HUES64 (cell line): ENCODE results near the gene GLI2.

Experiments used
- H3K27ac ChIP-seq: 2 replicates; pipeline ENCODE4 v1.7.0; 2013; ENCODE audit warnings: low read depth, low read length, inconsistent platforms
- H3K27me3 ChIP-seq: 2 replicates; pipeline ENCODE4 v1.6.1; 2013; ENCODE audit warnings: mild to moderate bottlenecking, low read length; ENCODE audit not compliant: insufficient read depth
- H3K36me3 ChIP-seq: 2 replicates; pipeline ENCODE4 v1.6.1; 2013; ENCODE audit warnings: mild to moderate bottlenecking, low read length; ENCODE audit not compliant: insufficient read depth
- H3K4me1 ChIP-seq: 2 replicates; pipeline ENCODE4 v1.6.1; 2013; ENCODE audit warnings: mild to moderate bottlenecking, low read length, moderate library complexity; ENCODE audit not compliant: insufficient read depth
- H3K4me3 ChIP-seq: 2 replicates; pipeline ENCODE4 v1.5.1; 2013; ENCODE audit warnings: mild to moderate bottlenecking, low read length, moderate library complexity
- H3K9ac ChIP-seq: 2 replicates; pipeline ENCODE4 v1.6.1; 2013; ENCODE audit warnings: mild to moderate bottlenecking, low read depth, low read length
- H3K9me3 ChIP-seq: 2 replicates; pipeline ENCODE4 v1.6.1; 2013; ENCODE audit warnings: low read depth, low read length; ENCODE audit not compliant: insufficient read depth
- WGBS: fragments of 150-250, 120-280 bp; methylation state at CpG from one replicate; pipeline ENCODE4 v1.1.7; 2013; ENCODE audit warnings: missing lambda C conversion rate; 5-methylcytosine and 5-hydroxymethylcytosine counted together

Gene GLI2

GRCh38 chr2:120701096-120701495 lies 34.6 kb upstream of the GLI2 start:
- Histone ChIP-seq H3K9ac (no peak overlapping the region), H3K4me3 (no peak overlapping the region), H3K27me3 (peaks cover 10% of the 10 kb centered on the region), H3K27ac (no peak overlapping the region), H3K36me3 (no peaks in the 10 kb centered on the region), H3K9me3 (no peaks in the 10 kb centered on the region), H3K4me1 (peaks cover 11% of the 10 kb centered on the region)
- WGBS = 67% methylated on average over 6 of the region's 7 CpGs

- H3K4me1 ChIP-seq = peaks cover 7% of the 10 kb centered on the region
- peaks cover 10% of the 10 kb centered on the region; the same call in 1 of the 2 replicates for H3K27me3 ChIP-seq
- H3K36me3 ChIP-seq = no peaks in the 10 kb centered on the region
- no peak overlapping the region for H3K9ac ChIP-seq
- H3K4me3 ChIP-seq = no peak overlapping the region
- no peak overlapping the region for H3K27ac ChIP-seq
- no peaks in the 10 kb centered on the region for H3K9me3 ChIP-seq
- 43% methylated on average over 2 of the region's 3 CpGs for WGBS
Measured at GRCh38 chr2:120701499-120701898, 34.2 kb upstream of the GLI2 start.

- H3K36me3 ChIP-seq = no peaks in the 10 kb centered on the region
Measured at GRCh38 chr2:120702061-120702460, 33.6 kb upstream of the GLI2 start.

GRCh38 chr2:120702801-120703200 lies 32.9 kb upstream of the GLI2 start:
- Histone ChIP-seq H3K9me3 (no peaks in the 10 kb centered on the region), H3K27me3 (peaks cover 14% of the 10 kb centered on the region; the same call in 1 of the 2 replicates), H3K9ac (no peak overlapping the region), H3K36me3 (no peaks in the 10 kb centered on the region), H3K4me1 (peaks cover 7% of the 10 kb centered on the region), H3K4me3 (no peak overlapping the region), H3K27ac (no peak overlapping the region)
- 90% methylated on average over 13 of the region's 13 CpGs for WGBS

More at GRCh38 chr2:120702061-120702460, 33.6 kb upstream of the GLI2 start:
- Histone ChIP-seq H3K27ac (no peak overlapping the region), H3K4me3 (no peak overlapping the region), H3K4me1 (peaks cover 7% of the 10 kb centered on the region), H3K9ac (no peak overlapping the region), H3K9me3 (no peaks in the 10 kb centered on the region), H3K27me3 (peaks cover 11% of the 10 kb centered on the region; the same call in 1 of the 2 replicates)
- WGBS = 85% methylated on average over 7 of the region's 7 CpGs

GRCh38 chr2:120703330-120703994 lies 32.2 kb upstream of the GLI2 start:
- Histone ChIP-seq H3K9me3 (no peaks in the 10 kb centered on the region), H3K27ac (no peak overlapping the region), H3K4me1 (peaks cover 7% of the 10 kb centered on the region), H3K36me3 (no peaks in the 10 kb centered on the region), H3K4me3 (no peak overlapping the region), H3K27me3 (peaks cover 18% of the 10 kb centered on the region; the same call in 1 of the 2 replicates), H3K9ac (no peak overlapping the region)
- 88% methylated on average over 4 of the region's 4 CpGs for WGBS

GRCh38 chr2:120704696-120705095 lies 31.0 kb upstream of the GLI2 start:
- no peaks in the 10 kb centered on the region for H3K9me3 ChIP-seq
- H3K27ac ChIP-seq = no peak overlapping the region
- no peak overlapping the region for H3K9ac ChIP-seq
- H3K36me3 ChIP-seq = no peaks in the 10 kb centered on the region
- 77% methylated on average over 2 of the region's 2 CpGs for WGBS
- peaks cover 13% of the 10 kb centered on the region for H3K4me1 ChIP-seq
- no peak overlapping the region for H3K4me3 ChIP-seq
- H3K27me3 ChIP-seq = peaks cover 18% of the 10 kb centered on the region; the same call in 1 of the 2 replicates

- H3K9me3 ChIP-seq = no peaks in the 10 kb centered on the region
- H3K4me3 ChIP-seq = no peak overlapping the region
- H3K27me3 ChIP-seq = peaks cover 33% of the 10 kb centered on the region
- H3K36me3 ChIP-seq = no peaks in the 10 kb centered on the region
- peaks cover 14% of the 10 kb centered on the region for H3K4me1 ChIP-seq
- WGBS = 84% methylated on average over 3 of the region's 3 CpGs
- H3K27ac ChIP-seq = no peak overlapping the region
- H3K9ac ChIP-seq = no peak overlapping the region
Measured at GRCh38 chr2:120707816-120708215, 27.9 kb upstream of the GLI2 start.

GRCh38 chr2:120708944-120709607 lies 26.6 kb upstream of the GLI2 start:
- no peak overlapping the region for H3K4me3 ChIP-seq
- WGBS = 48% methylated on average over 14 of the region's 14 CpGs
- H3K4me1 ChIP-seq = peaks cover 14% of the 10 kb centered on the region
- H3K9ac ChIP-seq = no peak overlapping the region
- H3K27me3 ChIP-seq = peaks cover 38% of the 10 kb centered on the region
- no peaks in the 10 kb centered on the region for H3K9me3 ChIP-seq
- H3K36me3 ChIP-seq = no peaks in the 10 kb centered on the region
- H3K27ac ChIP-seq = peak overlapping the region; percentile 86; the same call in 1 of the 2 replicates

GRCh38 chr2:120709608-120710041 lies 26.0 kb upstream of the GLI2 start:
- Histone ChIP-seq H3K4me3 (no peak overlapping the region), H3K9ac (no peak overlapping the region), H3K27ac (peak overlapping the region; percentile 86; the same call in 1 of the 2 replicates), H3K36me3 (no peaks in the 10 kb centered on the region), H3K27me3 (peaks cover 43% of the 10 kb centered on the region), H3K4me1 (peaks cover 14% of the 10 kb centered on the region), H3K9me3 (no peaks in the 10 kb centered on the region)
- 3% methylated on average over 5 of the region's 5 CpGs for WGBS

- H3K9me3 ChIP-seq = no peaks in the 10 kb centered on the region
- WGBS = 47% methylated on average over 16 of the region's 16 CpGs
- peak overlapping the region; percentile 86; the same call in 1 of the 2 replicates for H3K27ac ChIP-seq
- no peak overlapping the region for H3K4me3 ChIP-seq
- H3K36me3 ChIP-seq = no peaks in the 10 kb centered on the region
- H3K9ac ChIP-seq = no peak overlapping the region
- H3K4me1 ChIP-seq = peaks cover 14% of the 10 kb centered on the region
- peaks cover 43% of the 10 kb centered on the region for H3K27me3 ChIP-seq
Measured at GRCh38 chr2:120710256-120710655, 25.4 kb upstream of the GLI2 start.

- Histone ChIP-seq H3K4me1 (peaks cover 14% of the 10 kb centered on the region), H3K27me3 (peaks cover 36% of the 10 kb centered on the region), H3K4me3 (no peak overlapping the region), H3K9ac (no peak overlapping the region), H3K27ac (no peak overlapping the region), H3K36me3 (no peaks in the 10 kb centered on the region), H3K9me3 (no peaks in the 10 kb centered on the region)
- WGBS = 89% methylated on average over 5 of the region's 5 CpGs
Measured at GRCh38 chr2:120711694-120712093, 24.0 kb upstream of the GLI2 start.
